Activated CD8-positive, alpha-beta T cell treated with anti-CD3 and anti-CD28 coated beads for 36 hours (primary cell): ENCODE results near the gene PPM1G. TPM values are rescaled to one million over a fixed set of nuclear protein-coding genes. Genes with fewer than 3 reads are reported as not detected.

Source experiments
- ATAC-seq: fragments of 200-7000 bp; cut with Tn5 transposase; one replicate; pipeline ENCODE4 v1.10.0; 2021; ENCODE audit warnings: mild to moderate bottlenecking, moderate library complexity
- CTCF ChIA-PET: fragments of 350-600 bp; sonication (Branson Sonifier 250); formaldehyde crosslinking; loops from one replicate; lab custom pipeline; 2021; ENCODE audit warnings: antibody characterized with exemption; lab: Charles Lee
- POLR2A ChIA-PET: fragments of 350-600 bp; sonication (Branson Sonifier 250); formaldehyde crosslinking; loops from one replicate; lab custom pipeline; 2021; ENCODE audit warnings: antibody characterized with exemption; lab: Charles Lee
- DNase-seq: peaks from one replicate; pipeline ENCODE4 v3.0.0-alpha.2; 2020
- H3K27ac Mint-ChIP-seq: one replicate; pipeline ENCODE4 v1.8.0; 2021; ENCODE audit warnings: mild to moderate bottlenecking, mixed read lengths
- H3K27me3 Mint-ChIP-seq: one replicate; pipeline ENCODE4 v1.8.0; 2021; ENCODE audit warnings: mixed read lengths
- H3K36me3 Mint-ChIP-seq: one replicate; pipeline ENCODE4 v1.8.0; 2021; ENCODE audit warnings: low read depth, mixed read lengths
- H3K4me1 Mint-ChIP-seq: one replicate; pipeline ENCODE4 v1.8.0; 2021; ENCODE audit warnings: low read depth, mixed read lengths
- H3K4me3 Mint-ChIP-seq: one replicate; pipeline ENCODE4 v1.8.0; 2021; ENCODE audit warnings: mild to moderate bottlenecking, moderate library complexity, mixed read lengths
- H3K9me3 Mint-ChIP-seq: one replicate; pipeline ENCODE4 v1.8.0; 2021; ENCODE audit warnings: mixed read lengths
- intact Hi-C: fragments of 100-400 bp; cut with micrococcal nuclease; formaldehyde crosslinking; loops from one replicate; pipeline ENCODE4 v1.10.0; 2022
- total RNA-seq, 2 experiments: library from RNA; stranded (reverse); gene quantifications; one replicate each; pipeline ENCODE4 v1.2.3, GENCODE V29; 2021
- TF ChIP-seq, protein P1 (sequence below): fragments of 200-600 bp; IDR thresholded peaks from one replicate; pipeline ENCODE4 v1.8.0; 2022; ENCODE audit warnings: antibody characterized with exemption, mild to moderate bottlenecking

PPM1G gene
- total RNA-seq, 2 experiments from 2014 or later = 138 to 142 TPM

- TF ChIP-seq, protein P1, sequence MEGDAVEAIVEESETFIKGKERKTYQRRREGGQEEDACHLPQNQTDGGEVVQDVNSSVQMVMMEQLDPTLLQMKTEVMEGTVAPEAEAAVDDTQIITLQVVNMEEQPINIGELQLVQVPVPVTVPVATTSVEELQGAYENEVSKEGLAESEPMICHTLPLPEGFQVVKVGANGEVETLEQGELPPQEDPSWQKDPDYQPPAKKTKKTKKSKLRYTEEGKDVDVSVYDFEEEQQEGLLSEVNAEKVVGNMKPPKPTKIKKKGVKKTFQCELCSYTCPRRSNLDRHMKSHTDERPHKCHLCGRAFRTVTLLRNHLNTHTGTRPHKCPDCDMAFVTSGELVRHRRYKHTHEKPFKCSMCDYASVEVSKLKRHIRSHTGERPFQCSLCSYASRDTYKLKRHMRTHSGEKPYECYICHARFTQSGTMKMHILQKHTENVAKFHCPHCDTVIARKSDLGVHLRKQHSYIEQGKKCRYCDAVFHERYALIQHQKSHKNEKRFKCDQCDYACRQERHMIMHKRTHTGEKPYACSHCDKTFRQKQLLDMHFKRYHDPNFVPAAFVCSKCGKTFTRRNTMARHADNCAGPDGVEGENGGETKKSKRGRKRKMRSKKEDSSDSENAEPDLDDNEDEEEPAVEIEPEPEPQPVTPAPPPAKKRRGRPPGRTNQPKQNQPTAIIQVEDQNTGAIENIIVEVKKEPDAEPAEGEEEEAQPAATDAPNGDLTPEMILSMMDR = no peak
- H3K4me1 Mint-ChIP-seq = peaks cover 33% of the 10 kb centered on the region
- ChIA-PET POLR2A (interaction anchor here (0.9 to 1.8 kb wide), 2 partner anchors 9 to 13 kb away, joined by 3 to 6 read pairs; partner anchors contain the start of gene ZNF513), CTCF (no interaction called here)
- intact Hi-C loops = no loop called here
- ATAC-seq (no peak), DNase-seq (no peak)
- H3K4me3 Mint-ChIP-seq = no peak overlapping the region
- H3K27ac Mint-ChIP-seq = no peak overlapping the region
- H3K27me3 Mint-ChIP-seq = no peaks in the 10 kb centered on the region
- peaks cover 34% of the 10 kb centered on the region for H3K36me3 Mint-ChIP-seq
- no peaks in the 10 kb centered on the region for H3K9me3 Mint-ChIP-seq
Observed at GRCh38 chr2:27393225-27393624, 16.2 kb downstream of the PPM1G start.

GRCh38 chr2:27390822-27391679, 18.3 kb downstream of the PPM1G start:
- ChIA-PET CTCF (no interaction called here), POLR2A (interaction anchor here (1.2 kb wide), 1 partner anchor 13 kb away, joined by 3 read pairs; no protein-coding TSS in a partner anchor)
- TF ChIP-seq, protein P1 = no peak
- peak overlapping the region; percentile 69 for H3K27ac Mint-ChIP-seq
- ATAC-seq (peak; percentile 42), DNase-seq (no peak)
- H3K27me3 Mint-ChIP-seq = no peaks in the 10 kb centered on the region
- peaks cover 29% of the 10 kb centered on the region for H3K36me3 Mint-ChIP-seq
- intact Hi-C loops = no loop called here
- H3K9me3 Mint-ChIP-seq = no peaks in the 10 kb centered on the region
- no peak overlapping the region for H3K4me3 Mint-ChIP-seq
- H3K4me1 Mint-ChIP-seq = peaks cover 21% of the 10 kb centered on the region

DNA sequence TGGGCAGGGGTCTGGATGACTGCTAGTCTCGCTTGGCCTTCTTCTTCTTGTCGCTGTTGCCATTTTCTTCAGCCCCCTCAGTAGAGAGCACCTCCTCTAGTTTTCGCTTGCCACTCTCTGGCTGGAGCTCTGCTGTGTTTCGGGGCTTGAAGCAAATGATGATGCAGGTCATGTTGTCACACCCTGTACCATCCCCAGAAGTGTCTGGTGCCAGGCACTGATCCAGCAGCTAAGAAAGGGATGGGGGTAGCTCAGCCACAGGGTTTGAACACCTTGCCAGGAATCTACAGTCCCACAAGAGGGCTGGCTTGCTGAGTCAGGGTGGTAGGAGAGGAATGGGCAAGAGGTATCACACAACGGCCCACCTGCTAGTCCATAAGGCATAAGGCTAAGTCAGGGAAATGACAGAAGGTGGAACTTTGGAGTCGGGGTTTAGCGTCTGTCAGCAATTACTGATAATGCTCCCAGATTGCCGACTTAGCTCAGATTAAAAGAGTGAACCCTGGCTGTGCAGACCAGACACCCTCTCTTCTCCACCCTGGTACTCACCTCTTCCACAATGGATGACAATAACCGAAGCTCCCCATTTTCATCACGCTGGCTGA, 27.7 kb downstream of the PPM1G start:
- H3K36me3 Mint-ChIP-seq = peaks cover 68% of the 10 kb centered on the region
- TF ChIP-seq, protein P1 = no peak
- H3K4me1 Mint-ChIP-seq = peaks cover 24% of the 10 kb centered on the region
- H3K27me3 Mint-ChIP-seq = no peaks in the 10 kb centered on the region
- ATAC-seq (no peak), DNase-seq (no peak)
- H3K27ac Mint-ChIP-seq = peak overlapping the region; percentile 97
- no peaks in the 10 kb centered on the region for H3K9me3 Mint-ChIP-seq
- peak overlapping the region; percentile 81 for H3K4me3 Mint-ChIP-seq
- intact Hi-C loops = no loop called here
- ChIA-PET CTCF (interaction anchor here (1.0 to 1.7 kb wide), 2 partner anchors 49 to 80 kb away, joined by 4 to 6 read pairs; no protein-coding TSS in a partner anchor), POLR2A (interaction anchor here (0.8 to 4.8 kb wide), 5 partner anchors 12 to 49 kb away, joined by 3 to 59 read pairs (median 29); partner anchors contain the start of genes EIF2B4, GTF3C2, NRBP1 and PPM1G)

DNA sequence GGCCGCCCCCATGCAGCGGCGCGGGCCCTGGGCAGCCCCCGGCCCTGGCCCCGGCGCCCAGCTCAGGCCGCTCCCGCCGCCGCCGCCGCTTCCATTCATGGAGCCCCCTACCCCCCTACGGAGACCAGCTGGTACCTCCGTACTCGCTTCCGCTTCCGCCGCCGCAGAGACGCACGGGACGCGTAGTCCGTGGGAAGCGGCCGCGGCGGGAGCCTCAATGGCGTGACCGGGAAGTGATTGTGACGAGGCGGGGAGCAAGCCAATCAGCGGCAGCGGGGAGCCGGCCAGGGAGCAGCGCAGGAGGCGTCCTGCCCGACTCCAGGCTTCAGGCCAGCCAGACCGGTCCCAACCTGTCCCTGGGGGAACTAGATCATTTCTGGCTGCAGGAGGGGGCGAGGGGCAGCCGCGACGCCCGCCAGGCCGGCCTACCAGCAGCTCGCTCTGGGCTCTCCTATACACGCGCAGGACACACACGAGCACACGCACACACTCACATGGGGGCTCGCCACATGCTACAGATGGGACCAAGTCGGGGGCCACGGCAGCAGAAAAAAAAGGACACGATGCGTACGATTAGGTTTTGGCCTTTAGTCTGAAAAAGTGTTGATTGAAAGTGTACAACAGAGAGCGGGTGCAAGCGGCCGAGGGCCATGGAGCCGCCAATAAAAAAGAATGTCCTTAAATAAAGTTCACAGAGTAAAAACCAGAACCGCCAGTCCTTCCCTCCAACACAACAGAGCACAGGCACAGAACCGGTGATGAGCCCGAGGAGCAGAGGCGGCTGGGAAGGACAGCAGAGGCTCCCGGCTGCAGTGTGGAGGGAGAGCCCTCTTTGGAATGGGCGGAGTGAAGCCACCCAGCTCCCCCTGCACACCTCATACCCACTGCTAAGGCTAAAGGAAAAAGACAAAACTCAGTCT, 28.5 kb downstream of the PPM1G start, which contains the start of gene ZNF513:
Gene ZNF513 (minus strand): TSS at position 109 of the 920 bp plus-strand sequence. CDS start 208 bp downstream, outside the sequence.
- ATAC-seq = peak; percentile 90
- intact Hi-C loops = no loop called here
- H3K27ac Mint-ChIP-seq = peak within 1 kb of the TSS; percentile 97
- H3K9me3 Mint-ChIP-seq = no peaks in the 10 kb centered on the region
- H3K27me3 Mint-ChIP-seq = no peaks in the 10 kb centered on the region
- DNase-seq = peak; percentile 92
- ChIA-PET CTCF (interaction anchor here (1.0 to 1.8 kb wide), 6 partner anchors 10 to 302 kb away, joined by 4 to 10 read pairs (median 6); partner anchors contain the start of genes NRBP1 and SNX17), POLR2A (interaction anchor here (0.5 to 4.8 kb wide), 14 partner anchors 11 to 307 kb away, joined by 3 to 59 read pairs (median 5); partner anchors contain the start of genes EIF2B4, GTF3C2, MPV17 and NRBP1)
- H3K4me3 Mint-ChIP-seq = peak within 1 kb of the TSS; percentile 81
- TF ChIP-seq, protein P1 = no peak
- peaks cover 72% of the 10 kb centered on the region for H3K36me3 Mint-ChIP-seq
- H3K4me1 Mint-ChIP-seq = peaks cover 24% of the 10 kb centered on the region
